ENCODE results near the gene OLIG1. TPM values are rescaled to one million over a fixed set of nuclear protein-coding genes. Genes with fewer than 3 reads are reported as not detected.

OLIG1 gene
- total RNA-seq, 4 donors from 2014 or later, result 0.42 TPM; not detected in 3

DNA sequence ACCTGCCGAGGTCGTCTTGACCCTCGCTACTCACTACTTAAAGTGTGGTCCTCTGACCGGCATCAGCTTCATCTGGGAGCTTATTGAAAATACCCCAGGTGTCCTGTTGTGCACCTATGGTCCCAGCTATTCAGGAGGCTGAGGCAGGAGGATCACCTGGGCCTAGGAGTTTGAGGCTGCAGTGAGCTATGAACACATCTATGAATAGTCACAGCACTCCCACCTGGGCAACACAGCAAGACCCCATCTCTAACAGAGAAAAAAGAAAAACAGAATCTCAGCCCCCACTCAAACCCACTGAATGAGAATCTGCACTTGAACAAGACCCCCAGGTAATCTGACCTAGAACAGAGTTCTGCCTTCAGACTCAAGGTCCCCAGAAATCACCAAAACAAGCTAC lies 8.7 kb upstream of the OLIG1 start:
- Histone ChIP-seq H3K4me1 (no peaks in the 10 kb centered on the region), H3K36me3 (no peaks in the 10 kb centered on the region), H3K9me3 (no peaks in the 10 kb centered on the region), H3K4me3 (no peak overlapping the region), H3K27me3 (peaks cover 65% of the 10 kb centered on the region), H3K27ac (no peak overlapping the region)
- WGBS, result 98% methylated on average over 4 of the region's 4 CpGs
- no peak for DNase-seq (ENCODE audit: low spot score in 2 of 2)
- TF ChIP-seq POLR2A (IDR thresholded peaks at IDR 0.05), result no peak
- no peak for TF ChIP-seq CTCF (IDR thresholded peaks at IDR 0.05)
- no peak for TF ChIP-seq POLR2AphosphoS5 (IDR thresholded peaks at IDR 0.05)
- TF ChIP-seq EP300 (IDR thresholded peaks at IDR 0.05), result no peak

DNA sequence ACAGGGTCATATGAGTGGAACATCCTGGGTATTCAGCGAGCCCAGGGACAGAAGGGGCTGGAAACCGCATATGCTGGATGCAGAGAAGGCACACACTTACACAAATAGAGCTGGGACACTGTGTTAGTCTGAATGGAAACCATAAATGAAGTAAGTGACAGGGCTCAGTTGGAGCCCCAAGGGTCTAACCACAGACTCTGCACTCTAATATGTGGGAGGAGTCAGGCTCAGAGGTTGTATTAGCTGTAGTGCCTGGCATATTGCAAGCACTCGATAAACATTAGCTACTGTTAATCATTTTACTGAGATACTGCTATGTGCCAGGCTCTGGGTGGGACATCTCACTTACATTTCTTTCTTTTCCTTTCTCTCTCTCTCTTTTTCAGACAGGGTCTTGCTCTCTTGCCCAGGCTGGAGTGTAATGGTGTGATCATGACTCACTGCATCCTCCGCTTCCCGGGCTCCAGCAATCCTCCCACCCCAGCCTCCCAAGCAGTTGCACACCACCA lies 6.5 kb upstream of the OLIG1 start:
- Histone ChIP-seq H3K9me3 (no peaks in the 10 kb centered on the region), H3K27ac (no peak overlapping the region), H3K4me1 (no peaks in the 10 kb centered on the region), H3K4me3 (no peak overlapping the region), H3K27me3 (peaks cover 79% of the 10 kb centered on the region), H3K36me3 (no peaks in the 10 kb centered on the region)
- WGBS, result 87% methylated on average over 5 of the region's 5 CpGs
- no peak for DNase-seq (ENCODE audit: low spot score in 2 of 2)
- no peak for TF ChIP-seq CTCF (IDR thresholded peaks at IDR 0.05)
- TF ChIP-seq POLR2A (IDR thresholded peaks at IDR 0.05), result no peak
- no peak for TF ChIP-seq EP300 (IDR thresholded peaks at IDR 0.05)
- no peak for TF ChIP-seq POLR2AphosphoS5 (IDR thresholded peaks at IDR 0.05)

GRCh38 chr21:33063907-33064622 lies 5.9 kb upstream of the OLIG1 start:
- Histone ChIP-seq H3K27ac (no peak overlapping the region), H3K36me3 (no peaks in the 10 kb centered on the region), H3K9me3 (no peaks in the 10 kb centered on the region), H3K27me3 (peaks cover 85% of the 10 kb centered on the region), H3K4me1 (no peaks in the 10 kb centered on the region), H3K4me3 (no peak overlapping the region)
- no peak for DNase-seq (ENCODE audit: low spot score in 2 of 2)
- no peak for TF ChIP-seq CTCF (IDR thresholded peaks at IDR 0.05)
- TF ChIP-seq EP300 (IDR thresholded peaks at IDR 0.05), result no peak
- TF ChIP-seq POLR2AphosphoS5 (IDR thresholded peaks at IDR 0.05), result no peak
- no peak for TF ChIP-seq POLR2A (IDR thresholded peaks at IDR 0.05)
- 39% methylated on average over 14 of the region's 14 CpGs for WGBS

GRCh38 chr21:33064623-33065390 lies 5.1 kb upstream of the OLIG1 start:
- no peak for DNase-seq (ENCODE audit: low spot score in 2 of 2)
- TF ChIP-seq EP300 (IDR thresholded peaks at IDR 0.05), result no peak
- TF ChIP-seq CTCF (IDR thresholded peaks at IDR 0.05), result no peak
- no peak for TF ChIP-seq POLR2A (IDR thresholded peaks at IDR 0.05)
- no peak for TF ChIP-seq POLR2AphosphoS5 (IDR thresholded peaks at IDR 0.05)
- H3K36me3 ChIP-seq, result no peaks in the 10 kb centered on the region
- H3K4me1 ChIP-seq, result peaks cover 2% of the 10 kb centered on the region
- 42% methylated on average over 18 of the region's 18 CpGs for WGBS
- H3K4me3 ChIP-seq, result no peak overlapping the region
- no peak overlapping the region for H3K27ac ChIP-seq
- H3K27me3 ChIP-seq, result peaks cover 93% of the 10 kb centered on the region
- H3K9me3 ChIP-seq, result no peaks in the 10 kb centered on the region

GRCh38 chr21:33067043-33067442 lies 2.9 kb upstream of the OLIG1 start:
- peaks cover 24% of the 10 kb centered on the region for H3K4me1 ChIP-seq
- H3K4me3 ChIP-seq, result no peak overlapping the region
- WGBS, result 82% methylated on average over 6 of the region's 7 CpGs
- DNase-seq (ENCODE audit: low spot score in 2 of 2), result no peak
- H3K36me3 ChIP-seq, result no peaks in the 10 kb centered on the region
- no peaks in the 10 kb centered on the region for H3K9me3 ChIP-seq
- H3K27ac ChIP-seq, result no peak overlapping the region
- TF ChIP-seq POLR2A (IDR thresholded peaks at IDR 0.05), result no peak
- TF ChIP-seq EP300 (IDR thresholded peaks at IDR 0.05), result no peak
- no peak for TF ChIP-seq POLR2AphosphoS5 (IDR thresholded peaks at IDR 0.05)
- no peak for TF ChIP-seq CTCF (IDR thresholded peaks at IDR 0.05)
- peaks cover 99% of the 10 kb centered on the region for H3K27me3 ChIP-seq
